GM12878 (cell line): ENCODE data around the gene PCDHGA5. TPM values are rescaled to one million over a fixed set of nuclear protein-coding genes. Genes with fewer than 3 reads are reported as not detected.

ENCODE experiments used
- ASH2L ChIP-seq: fragments of 300-600, 200-600 bp; sonication (generic); IDR thresholded peaks from 2 replicates; pipeline ENCODE4 v1.6.1; 2017; ENCODE audit warnings: low read depth, mild to moderate bottlenecking, borderline replicate concordance
- MLLT1 ChIP-seq: fragments of 450-650 bp; IDR thresholded peaks from 2 replicates; pipeline ENCODE4 v1.6.1; 2016; ENCODE audit warnings: mild to moderate bottlenecking
- NR2C2 ChIP-seq: IDR thresholded peaks from 2 replicates; pipeline ENCODE4 v1.6.1; 2011; ENCODE audit warnings: borderline replicate concordance, low read depth; ENCODE audit not compliant: control insufficient read depth, insufficient read length
- NRF1 ChIP-seq: conservative IDR thresholded peaks from 2 replicates; pipeline ENCODE4 v1.6.1; 2011; ENCODE audit warnings: mild to moderate bottlenecking, low read depth, low read length, improper control_type of control experiment
- TCF12 ChIP-seq: IDR thresholded peaks from 2 replicates; pipeline ENCODE4 v1.6.1; 2011; ENCODE audit warnings: low read depth, mild to moderate bottlenecking, low read length
- YY1 ChIP-seq: IDR thresholded peaks from 2 replicates; pipeline ENCODE4 v1.6.1; 2011; ENCODE audit warnings: low read depth, mild to moderate bottlenecking, low read length
- polyA plus RNA-seq, 11 experiments: library from polyadenylated mRNA; depleted of rRNA in 4 of 11; unstranded in 6 of 11; stranded (reverse) in 5 of 11; fragments of >200 nt; fragmentation: Nextera tagmentation in 4 of 11; fragmentation: Illumina TruSeq in 1 of 11; extraction: Ambion mirVana in 4 of 11; extraction: Trizol in 1 of 11; gene quantifications; 1 replicate in 1 of 11; 2 replicates in 10 of 11; pipeline versions ENCODE4 v1.2.1 to v1.2.3, GENCODE V29; 2011 to 2016; ENCODE audit warnings: inconsistent platforms in 2 of 11, missing spikeins in 2 of 11, low read depth in 1 of 11
- total RNA-seq, 4 experiments: library from RNA; depleted of rRNA in 3 of 4; stranded (reverse); fragments of >200 nt in 3 of 4; fragmentation: Illumina TruSeq in 1 of 4; extraction: Trizol in 1 of 4; gene quantifications; 2 replicates each; pipeline versions ENCODE4 v1.2.1 to v1.2.3, GENCODE V29; 2013 to 2021
- TF ChIP-seq, protein P1 (sequence below): fragments of 450-650 bp; IDR thresholded peaks from 2 replicates; pipeline ENCODE4 v1.6.1; 2017; ENCODE audit warnings: mild to moderate bottlenecking

PCDHGA5 gene
- total and polyA plus RNA-seq, 10 of the 15 experiments (the other 5 are each of a cell fraction or from before 2014, with no cell fraction given): 0.10 to 0.23 (median 0.16) TPM; not detected in 4

DNA sequence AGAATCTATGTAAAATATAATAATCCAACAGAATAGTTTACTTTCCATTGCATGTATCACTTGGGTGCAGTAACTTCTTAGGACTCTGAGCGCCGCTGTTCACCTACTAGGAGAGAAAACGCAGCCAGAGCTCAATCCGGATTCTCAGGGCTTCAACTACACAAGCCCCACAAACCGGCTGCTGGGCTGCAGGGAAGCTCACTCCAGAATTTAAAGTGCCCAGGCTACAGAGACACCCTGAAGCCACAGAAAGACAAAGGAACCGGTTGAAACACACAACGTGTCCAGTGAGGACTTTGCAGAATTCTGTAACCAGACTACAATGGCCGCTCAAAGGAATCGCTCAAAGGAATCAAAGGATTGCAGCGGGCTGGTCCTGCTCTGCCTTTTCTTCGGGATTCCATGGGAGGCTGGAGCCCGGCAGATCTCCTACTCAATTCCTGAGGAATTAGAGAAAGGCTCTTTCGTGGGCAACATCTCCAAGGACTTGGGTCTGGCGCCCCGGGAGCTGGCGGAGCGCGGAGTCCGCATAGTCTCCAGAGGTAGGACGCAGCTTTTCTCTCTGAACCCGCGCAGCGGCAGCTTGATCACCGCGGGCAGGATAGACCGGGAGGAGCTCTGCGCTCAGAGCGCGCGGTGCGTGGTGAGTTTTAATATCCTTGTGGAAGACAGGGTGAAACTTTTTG, 49.0 kb downstream of the PCDHGA5 start, which contains the start of gene PCDHGA10 (continued):
- no peak for TF ChIP-seq MLLT1
- no peak for TF ChIP-seq NRF1
- no peak for TF ChIP-seq NR2C2
- no peak for TF ChIP-seq TCF12
- TF ChIP-seq, protein P1, sequence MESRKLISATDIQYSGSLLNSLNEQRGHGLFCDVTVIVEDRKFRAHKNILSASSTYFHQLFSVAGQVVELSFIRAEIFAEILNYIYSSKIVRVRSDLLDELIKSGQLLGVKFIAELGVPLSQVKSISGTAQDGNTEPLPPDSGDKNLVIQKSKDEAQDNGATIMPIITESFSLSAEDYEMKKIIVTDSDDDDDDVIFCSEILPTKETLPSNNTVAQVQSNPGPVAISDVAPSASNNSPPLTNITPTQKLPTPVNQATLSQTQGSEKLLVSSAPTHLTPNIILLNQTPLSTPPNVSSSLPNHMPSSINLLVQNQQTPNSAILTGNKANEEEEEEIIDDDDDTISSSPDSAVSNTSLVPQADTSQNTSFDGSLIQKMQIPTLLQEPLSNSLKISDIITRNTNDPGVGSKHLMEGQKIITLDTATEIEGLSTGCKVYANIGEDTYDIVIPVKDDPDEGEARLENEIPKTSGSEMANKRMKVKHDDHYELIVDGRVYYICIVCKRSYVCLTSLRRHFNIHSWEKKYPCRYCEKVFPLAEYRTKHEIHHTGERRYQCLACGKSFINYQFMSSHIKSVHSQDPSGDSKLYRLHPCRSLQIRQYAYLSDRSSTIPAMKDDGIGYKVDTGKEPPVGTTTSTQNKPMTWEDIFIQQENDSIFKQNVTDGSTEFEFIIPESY: no peak
- no peak for TF ChIP-seq ASH2L
- TF ChIP-seq YY1: peak; percentile 82
